Subcutaneous abdominal adipose tissue (tissue), 5 donors: ENCODE data around the gene COMMD1.
"Not testable (repeated sequence)": the region's sequence is repeated elsewhere in the genome, so short reads cannot be mapped to it uniquely, and the experiment has no call there.

Experiments used
- H3K27ac ChIP-seq: one replicate; pipeline ENCODE4 v1.7.0; 2013; ENCODE audit warnings: low read depth, mild to moderate bottlenecking, inconsistent platforms, low read length, moderate library complexity
- H3K27me3 ChIP-seq, 5 donors: one replicate each; pipeline ENCODE4 v1.7.0; 2013; ENCODE audit warnings: low read length in 5 of 5, inconsistent platforms in 1 of 5; ENCODE audit not compliant: control insufficient read depth in 5 of 5, insufficient read depth in 4 of 5
- H3K36me3 ChIP-seq, 5 donors: one replicate each; pipeline ENCODE4 v1.7.0; 2013; ENCODE audit warnings: low read length in 5 of 5; ENCODE audit not compliant: control insufficient read depth in 5 of 5, insufficient read depth in 5 of 5
- H3K4me1 ChIP-seq, 5 donors: one replicate each; pipeline ENCODE4 v1.7.0; 2013; ENCODE audit warnings: low read length in 5 of 5, mild to moderate bottlenecking in 3 of 5, moderate library complexity in 1 of 5; ENCODE audit not compliant: control insufficient read depth in 5 of 5, insufficient read depth in 5 of 5
- H3K4me3 ChIP-seq, 5 donors: one replicate each; pipeline ENCODE4 v1.7.0; 2013; ENCODE audit warnings: low read length in 5 of 5, low read depth in 1 of 5
- H3K9ac ChIP-seq, 5 donors: one replicate each; pipeline ENCODE4 v1.7.0; 2013; ENCODE audit warnings: low read length in 5 of 5, mild to moderate bottlenecking in 4 of 5, moderate library complexity in 3 of 5
- H3K9me3 ChIP-seq, 5 donors: one replicate each; pipeline ENCODE4 v1.7.0; 2013; ENCODE audit warnings: low read length in 5 of 5; ENCODE audit not compliant: control insufficient read depth in 5 of 5
- donor health status: healthy.
- donor health status: healthy.
- donor health status: healthy.
- donor health status: healthy.
- donor health status: healthy.

Gene COMMD1

GRCh38 chr2:61946666-61947065 lies 41.2 kb downstream of the COMMD1 start:
- no peaks in the 10 kb centered on the region for H3K36me3 ChIP-seq
- no peaks in the 10 kb centered on the region for H3K27me3 ChIP-seq
- no peak overlapping the region for H3K9ac ChIP-seq
- no peak overlapping the region for H3K4me3 ChIP-seq
- no peaks in the 10 kb centered on the region for H3K9me3 ChIP-seq
- H3K27ac ChIP-seq: no peak overlapping the region
- peaks cover 0 to 20% (median 7%) of the 10 kb centered on the region in 5 donors for H3K4me1 ChIP-seq

- Histone ChIP-seq H3K4me3 (no peak overlapping the region), H3K27ac (no peak overlapping the region), H3K36me3 (no peaks in the 10 kb centered on the region), H3K4me1 (peaks cover 0 to 20% (median 7%) of the 10 kb centered on the region in 5 donors), H3K9me3 (peaks cover 0 to 6% (median 0%) of the 10 kb centered on the region in 5 donors), H3K27me3 (no peaks in the 10 kb centered on the region), H3K9ac (no peak overlapping the region)
Observed at GRCh38 chr2:61948661-61949457, 43.4 kb downstream of the COMMD1 start.

- Histone ChIP-seq H3K9me3 (peaks cover 0 to 6% (median 0%) of the 10 kb centered on the region in 5 donors), H3K4me3 (no peak overlapping the region), H3K4me1 (peaks cover 0 to 20% (median 7%) of the 10 kb centered on the region in 5 donors), H3K27ac (no peak overlapping the region), H3K27me3 (no peaks in the 10 kb centered on the region), H3K36me3 (no peaks in the 10 kb centered on the region), H3K9ac (no peak overlapping the region)
Observed at GRCh38 chr2:61949458-61949713, 43.9 kb downstream of the COMMD1 start.

- Histone ChIP-seq H3K36me3 (no peaks in the 10 kb centered on the region), H3K27me3 (no peaks in the 10 kb centered on the region), H3K27ac (peak overlapping the region; percentile 34), H3K4me1 (peaks cover 0 to 18% (median 7%) of the 10 kb centered on the region in 5 donors), H3K9me3 (peaks cover 0 to 6% (median 0%) of the 10 kb centered on the region in 5 donors), H3K4me3 (peak overlapping the region in 1 of 5 donors; percentile 11), H3K9ac (no peak overlapping the region)
Observed at GRCh38 chr2:61949714-61950560, 44.5 kb downstream of the COMMD1 start.

- H3K4me1 ChIP-seq: peaks cover 0 to 18% (median 7%) of the 10 kb centered on the region in 5 donors
- no peak overlapping the region for H3K9ac ChIP-seq
- no peaks in the 10 kb centered on the region for H3K36me3 ChIP-seq
- H3K4me3 ChIP-seq: no peak overlapping the region
- H3K27ac ChIP-seq: peak overlapping the region; percentile 9
- H3K27me3 ChIP-seq: no peaks in the 10 kb centered on the region
- H3K9me3 ChIP-seq: peaks cover 0 to 6% (median 0%) of the 10 kb centered on the region in 5 donors
Observed at GRCh38 chr2:61950571-61951315, 45.3 kb downstream of the COMMD1 start.

- H3K36me3 ChIP-seq: no peaks in the 10 kb centered on the region
- H3K27ac ChIP-seq: no peak overlapping the region
Observed at GRCh38 chr2:61951881-61952280, 46.4 kb downstream of the COMMD1 start.

GRCh38 chr2:61952288-61952687 lies 46.8 kb downstream of the COMMD1 start:
- Histone ChIP-seq H3K27me3 (no peaks in the 10 kb centered on the region), H3K4me1 (peaks cover 0 to 18% (median 7%) of the 10 kb centered on the region in 5 donors), H3K9me3 (peaks cover 0 to 6% (median 0%) of the 10 kb centered on the region in 5 donors), H3K4me3 (no peak overlapping the region), H3K36me3 (no peaks in the 10 kb centered on the region), H3K9ac (no peak overlapping the region), H3K27ac (no peak overlapping the region)

More at GRCh38 chr2:61951881-61952280, 46.4 kb downstream of the COMMD1 start:
- Histone ChIP-seq H3K27me3 (no peaks in the 10 kb centered on the region), H3K4me3 (no peak overlapping the region), H3K4me1 (peaks cover 0 to 18% (median 7%) of the 10 kb centered on the region in 5 donors), H3K9ac (no peak overlapping the region), H3K9me3 (peaks cover 0 to 6% (median 0%) of the 10 kb centered on the region in 5 donors)

- not testable (repeated sequence) for H3K27ac ChIP-seq, H3K9me3 ChIP-seq, H3K36me3 ChIP-seq
Observed at GRCh38 chr2:61954856-61955255, 49.4 kb downstream of the COMMD1 start.

GRCh38 chr2:61959381-61960293 lies 54.2 kb downstream of the COMMD1 start:
- Histone ChIP-seq H3K9ac (no peak overlapping the region), H3K9me3 (peaks cover 0 to 2% (median 0%) of the 10 kb centered on the region in 5 donors), H3K4me1 (peaks cover 0 to 14% (median 3%) of the 10 kb centered on the region in 5 donors), H3K36me3 (no peaks in the 10 kb centered on the region), H3K27me3 (no peaks in the 10 kb centered on the region), H3K4me3 (no peak overlapping the region), H3K27ac (no peak overlapping the region)

More at GRCh38 chr2:61954856-61955255, 49.4 kb downstream of the COMMD1 start:
- H3K9ac ChIP-seq, H3K27me3 ChIP-seq, H3K4me3 ChIP-seq: not testable (repeated sequence)
- peaks cover 0 to 12% (median 5%) of the 10 kb centered on the region in 5 donors for H3K4me1 ChIP-seq
